ENCODE measurements around the gene FOXA1.

Gene FOXA1

DNA sequence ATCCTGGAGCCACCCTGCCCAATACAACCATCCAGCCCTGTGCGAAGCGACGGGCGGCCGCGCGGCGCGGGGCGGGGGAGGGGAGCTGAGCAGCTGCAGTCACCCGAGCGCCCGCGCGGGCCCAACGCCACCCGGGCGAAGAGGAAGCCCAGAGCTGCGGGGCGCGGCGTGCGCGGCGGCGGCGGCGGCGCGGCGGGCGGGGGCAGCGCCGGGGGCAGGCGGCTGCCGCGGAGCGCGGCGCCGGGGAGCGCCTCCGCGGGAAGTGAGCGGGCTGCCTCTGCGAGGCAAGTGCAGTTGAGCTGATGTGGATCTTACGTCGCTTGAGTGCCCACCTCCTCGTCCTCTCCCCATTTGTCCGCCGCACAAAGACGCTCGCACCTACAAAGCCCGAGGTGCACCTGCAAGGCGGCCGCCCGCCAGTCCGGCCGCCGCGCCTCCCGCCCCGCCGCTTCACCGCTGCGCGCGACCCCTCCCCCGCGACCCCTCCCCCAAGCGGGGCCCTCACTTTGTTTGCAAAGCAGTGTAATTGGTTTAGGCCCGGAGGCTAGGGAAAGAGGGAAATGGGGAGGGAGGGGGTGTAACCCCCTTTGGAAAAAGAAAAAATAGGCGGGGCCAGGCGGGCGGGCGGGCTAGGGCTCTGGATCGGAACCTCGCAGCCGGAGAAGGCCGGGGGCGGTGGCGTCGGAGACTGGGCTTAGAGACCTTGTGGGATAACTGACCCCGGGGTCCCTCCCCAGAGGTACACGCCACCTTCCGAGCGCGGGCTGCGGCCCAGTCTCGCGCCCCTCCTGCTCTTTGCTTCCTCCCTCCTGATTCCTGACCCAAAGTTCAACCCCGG, at the start of gene FOXA1, which contains the start of gene TTC6:
Gene FOXA1 (minus strand): TSS at position 279 of the 838 bp plus-strand sequence. CDS start 277 bp downstream, at position 2.
Gene TTC6 (plus strand): TSS at position 659 of the 838 bp plus-strand sequence. CDS start 26,436 bp downstream, outside the sequence.
- peak; percentile 50 for DNase-seq
- peak within 1 kb of the TSS; percentile 72 for H3K9ac ChIP-seq (ENCODE audit: low read length)

DNA sequence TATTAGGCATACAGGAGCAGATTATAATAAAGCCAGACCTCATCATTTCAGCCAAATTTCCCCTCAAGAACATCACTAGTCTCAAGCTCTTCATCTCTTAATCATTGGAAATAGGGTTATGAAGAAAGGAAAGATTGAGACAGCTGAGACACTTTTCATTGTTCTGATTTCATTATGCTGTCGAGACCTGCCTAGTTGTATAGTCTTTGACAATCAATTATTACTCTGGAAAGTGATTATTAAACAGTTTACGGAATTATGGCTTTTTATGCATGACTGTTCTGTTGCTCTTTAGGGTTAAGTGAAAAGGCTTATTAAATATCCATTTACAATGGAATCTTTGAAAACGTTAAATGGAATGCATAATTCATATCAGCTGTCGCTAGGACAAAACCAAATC, 48.7 kb upstream of the FOXA1 start:
- no peak for TF ChIP-seq EZH2 (optimal IDR thresholded peaks at IDR 0.05; ENCODE audit: low read depth, low read length)
- no peak for TF ChIP-seq EZH2phosphoT487 (IDR thresholded peaks at IDR 0.05; ENCODE audit: low read length)
- TF ChIP-seq, protein P1, sequence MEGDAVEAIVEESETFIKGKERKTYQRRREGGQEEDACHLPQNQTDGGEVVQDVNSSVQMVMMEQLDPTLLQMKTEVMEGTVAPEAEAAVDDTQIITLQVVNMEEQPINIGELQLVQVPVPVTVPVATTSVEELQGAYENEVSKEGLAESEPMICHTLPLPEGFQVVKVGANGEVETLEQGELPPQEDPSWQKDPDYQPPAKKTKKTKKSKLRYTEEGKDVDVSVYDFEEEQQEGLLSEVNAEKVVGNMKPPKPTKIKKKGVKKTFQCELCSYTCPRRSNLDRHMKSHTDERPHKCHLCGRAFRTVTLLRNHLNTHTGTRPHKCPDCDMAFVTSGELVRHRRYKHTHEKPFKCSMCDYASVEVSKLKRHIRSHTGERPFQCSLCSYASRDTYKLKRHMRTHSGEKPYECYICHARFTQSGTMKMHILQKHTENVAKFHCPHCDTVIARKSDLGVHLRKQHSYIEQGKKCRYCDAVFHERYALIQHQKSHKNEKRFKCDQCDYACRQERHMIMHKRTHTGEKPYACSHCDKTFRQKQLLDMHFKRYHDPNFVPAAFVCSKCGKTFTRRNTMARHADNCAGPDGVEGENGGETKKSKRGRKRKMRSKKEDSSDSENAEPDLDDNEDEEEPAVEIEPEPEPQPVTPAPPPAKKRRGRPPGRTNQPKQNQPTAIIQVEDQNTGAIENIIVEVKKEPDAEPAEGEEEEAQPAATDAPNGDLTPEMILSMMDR (IDR thresholded peaks at IDR 0.05; ENCODE audit: low read length): no peak
- no peak overlapping the region for H2AFZ ChIP-seq (ENCODE audit: low read length)
- H3K36me3 ChIP-seq (replicated peaks; ENCODE audit: insufficient read depth, low read length): no peaks in the 10 kb centered on the region
- no peak overlapping the region for H3K4me2 ChIP-seq (ENCODE audit: low read depth, low read length)
- H3K27ac ChIP-seq (ENCODE audit: low read length): no peak overlapping the region
- H3K9me3 ChIP-seq (replicated peaks; ENCODE audit: insufficient read depth, low read length): no peaks in the 10 kb centered on the region
- H3K27me3 ChIP-seq (replicated peaks; ENCODE audit: insufficient read depth, low read length): no peaks in the 10 kb centered on the region
- no peaks in the 10 kb centered on the region for H3K79me2 ChIP-seq (ENCODE audit: low read length)
- no peaks in the 10 kb centered on the region for H3K9me2 ChIP-seq (replicated peaks; ENCODE audit: insufficient read depth, low read length)
- no peak for DNase-seq
- H4K20me1 ChIP-seq (ENCODE audit: insufficient read depth, low read length): no peaks in the 10 kb centered on the region
- H3K4me3 ChIP-seq (ENCODE audit: low read length): no peak overlapping the region
- H3K4me1 ChIP-seq (ENCODE audit: low read length): no peaks in the 10 kb centered on the region
- H3K9ac ChIP-seq (ENCODE audit: low read length): no peak overlapping the region
- no peaks in the 10 kb centered on the region for H3F3A ChIP-seq (ENCODE audit: insufficient read depth, low read length)

More for the DNA sequence above, at the start of gene FOXA1, which contains the start of gene TTC6:
- H3K9me2 ChIP-seq (replicated peaks; ENCODE audit: insufficient read depth, low read length): no peaks in the 10 kb centered on the region
- H3K27ac ChIP-seq (ENCODE audit: low read length): peak within 1 kb of the TSS; percentile 82
- no peaks in the 10 kb centered on the region for H3K36me3 ChIP-seq (replicated peaks; ENCODE audit: insufficient read depth, low read length)
- H3K4me1 ChIP-seq (ENCODE audit: low read length): no peaks in the 10 kb centered on the region
- peaks cover 7% of the 10 kb centered on the region for H3F3A ChIP-seq (ENCODE audit: insufficient read depth, low read length)
- TF ChIP-seq, protein P1 (IDR thresholded peaks at IDR 0.05; ENCODE audit: low read length): no peak
- TF ChIP-seq EZH2 (optimal IDR thresholded peaks at IDR 0.05; ENCODE audit: low read depth, low read length): no peak
- no peak for TF ChIP-seq EZH2phosphoT487 (IDR thresholded peaks at IDR 0.05; ENCODE audit: low read length)
- H3K79me2 ChIP-seq (ENCODE audit: low read length): peaks cover 13% of the 10 kb centered on the region
- H3K9me3 ChIP-seq (replicated peaks; ENCODE audit: insufficient read depth, low read length): no peaks in the 10 kb centered on the region
- no peaks in the 10 kb centered on the region for H4K20me1 ChIP-seq (ENCODE audit: insufficient read depth, low read length)
- H3K4me3 ChIP-seq (ENCODE audit: low read length): peak within 1 kb of the TSS; percentile 63
- H3K27me3 ChIP-seq (replicated peaks; ENCODE audit: insufficient read depth, low read length): no peaks in the 10 kb centered on the region
- peak within 1 kb of the TSS; percentile 62 for H3K4me2 ChIP-seq (ENCODE audit: low read depth, low read length)
- peak within 1 kb of the TSS; percentile 67 for H2AFZ ChIP-seq (ENCODE audit: low read length)

DNA sequence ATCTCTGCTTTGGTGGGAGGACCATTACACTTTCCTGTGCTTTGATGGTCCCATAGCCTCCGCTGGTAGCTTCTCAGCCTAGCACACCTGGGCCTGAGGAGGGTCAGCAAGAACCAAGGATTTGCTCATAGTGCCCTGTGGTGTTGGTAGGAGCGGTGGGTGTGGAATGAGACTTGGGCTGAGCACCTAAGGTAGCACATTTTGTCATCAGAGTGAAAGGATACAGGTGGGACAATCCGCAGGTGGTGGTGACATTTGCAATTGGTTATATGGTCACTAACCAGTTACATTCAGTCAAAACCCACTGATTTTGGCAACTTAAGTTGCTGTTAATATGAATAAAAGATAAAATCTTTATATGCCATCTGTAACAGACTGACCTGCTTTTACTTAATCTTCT, 47.1 kb upstream of the FOXA1 start:
- Histone ChIP-seq H3K27me3 (replicated peaks; ENCODE audit: insufficient read depth, low read length) (no peaks in the 10 kb centered on the region), H3K27ac (ENCODE audit: low read length) (no peak overlapping the region), H3K4me1 (ENCODE audit: low read length) (no peaks in the 10 kb centered on the region), H3F3A (ENCODE audit: insufficient read depth, low read length) (no peaks in the 10 kb centered on the region), H2AFZ (ENCODE audit: low read length) (no peak overlapping the region), H3K36me3 (replicated peaks; ENCODE audit: insufficient read depth, low read length) (no peaks in the 10 kb centered on the region), H3K79me2 (ENCODE audit: low read length) (no peaks in the 10 kb centered on the region), H3K9me2 (replicated peaks; ENCODE audit: insufficient read depth, low read length) (no peaks in the 10 kb centered on the region), H3K4me2 (ENCODE audit: low read depth, low read length) (no peak overlapping the region), H3K9ac (ENCODE audit: low read length) (no peak overlapping the region), H4K20me1 (ENCODE audit: insufficient read depth, low read length) (no peaks in the 10 kb centered on the region), H3K9me3 (replicated peaks; ENCODE audit: insufficient read depth, low read length) (no peaks in the 10 kb centered on the region), H3K4me3 (ENCODE audit: low read length) (no peak overlapping the region)
- no peak for TF ChIP-seq EZH2 (optimal IDR thresholded peaks at IDR 0.05; ENCODE audit: low read depth, low read length)
- DNase-seq: no peak

DNA sequence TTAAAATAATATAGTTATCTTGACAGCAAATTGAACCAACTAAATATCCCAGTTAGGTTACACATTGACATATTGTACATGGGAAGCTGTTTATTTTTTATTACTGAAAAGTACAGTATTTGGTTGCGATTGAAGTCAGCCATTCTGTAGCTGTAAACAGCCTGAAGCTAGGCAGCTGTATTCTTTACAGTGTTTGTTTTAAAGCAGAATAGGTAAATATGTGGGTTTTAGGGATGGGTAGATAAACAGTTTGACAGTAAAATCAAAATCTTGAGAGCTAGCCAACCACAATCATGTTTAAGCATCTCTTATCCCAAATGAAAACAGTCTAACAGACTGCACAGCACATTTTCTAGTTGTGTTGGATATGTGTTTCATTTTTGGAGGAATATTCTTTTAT, 46.1 kb upstream of the FOXA1 start:
- no peak overlapping the region for H3K4me2 ChIP-seq (ENCODE audit: low read depth, low read length)
- H3K27ac ChIP-seq (ENCODE audit: low read length): no peak overlapping the region
- no peaks in the 10 kb centered on the region for H3K27me3 ChIP-seq (replicated peaks; ENCODE audit: insufficient read depth, low read length)
- no peak for TF ChIP-seq EZH2 (optimal IDR thresholded peaks at IDR 0.05; ENCODE audit: low read depth, low read length)
- TF ChIP-seq EZH2phosphoT487 (IDR thresholded peaks at IDR 0.05; ENCODE audit: low read length): no peak
- TF ChIP-seq, protein P1 (IDR thresholded peaks at IDR 0.05; ENCODE audit: low read length): no peak
- H3K79me2 ChIP-seq (ENCODE audit: low read length): no peaks in the 10 kb centered on the region
- no peak overlapping the region for H3K4me3 ChIP-seq (ENCODE audit: low read length)
- H3K9me2 ChIP-seq (replicated peaks; ENCODE audit: insufficient read depth, low read length): no peaks in the 10 kb centered on the region
- H2AFZ ChIP-seq (ENCODE audit: low read length): no peak overlapping the region
- H3F3A ChIP-seq (ENCODE audit: insufficient read depth, low read length): no peaks in the 10 kb centered on the region
- H3K9ac ChIP-seq (ENCODE audit: low read length): no peak overlapping the region
- no peaks in the 10 kb centered on the region for H4K20me1 ChIP-seq (ENCODE audit: insufficient read depth, low read length)
- no peaks in the 10 kb centered on the region for H3K36me3 ChIP-seq (replicated peaks; ENCODE audit: insufficient read depth, low read length)
- DNase-seq: no peak
- no peaks in the 10 kb centered on the region for H3K4me1 ChIP-seq (ENCODE audit: low read length)
- H3K9me3 ChIP-seq (replicated peaks; ENCODE audit: insufficient read depth, low read length): no peaks in the 10 kb centered on the region

All from MM.1S (cell line).